ENCODE data around the gene KRTAP10-4. TPM values are rescaled to one million over a fixed set of nuclear protein-coding genes. Genes with fewer than 3 reads are reported as not detected.
"Not testable (repeated sequence)": the region's sequence is repeated elsewhere in the genome, so short reads cannot be mapped to it uniquely, and the experiment has no call there.

Gene KRTAP10-4
- polyA plus RNA-seq (2012; rRNA removed) = not detected in 2 replicates
- not detected in 2 replicates for polyA plus RNA-seq (2012; cell fraction: cytosol; rRNA removed)
- not detected in 2 replicates for polyA plus RNA-seq (2012; cell fraction: nucleus; rRNA removed)

GRCh38 chr21:44573630-44574456, at the start of gene KRTAP10-4:
Gene KRTAP10-4 (plus strand): TSS chr21:44573729. CDS start chr21:44573759, 30 bp downstream.
- H3K9me3 ChIP-seq; H3K4me3 ChIP-seq (ENCODE audit: low read depth in 2 of 2, low read length in 1 of 2); H3K27ac ChIP-seq (ENCODE audit: low read depth in 2 of 2, low read length in 1 of 2); H3K9ac ChIP-seq; H3F3A ChIP-seq (replicated peaks; ENCODE audit: insufficient read depth); H2AFZ ChIP-seq (ENCODE audit: low read depth); H3K36me3 ChIP-seq (replicated peaks in 1 of 2; ENCODE audit: control insufficient read depth in 1 of 2, insufficient read depth in 2 of 2, low read length in 1 of 2); POLR2A ChIA-PET; H3K4me2 ChIP-seq; H3K9me2 ChIP-seq; H4K20me1 ChIP-seq (ENCODE audit: insufficient read depth); H3K4me1 ChIP-seq (ENCODE audit: control insufficient read depth in 1 of 2, insufficient read depth in 2 of 2, low read depth in 1 of 2, low read length in 1 of 2); H3K79me2 ChIP-seq (ENCODE audit: insufficient read depth); DNase-seq: not testable (repeated sequence)
- 10% methylated on average over 13 of the region's 25 CpGs for WGBS (ENCODE audit: low lambda C conversion rate)
- CTCF ChIA-PET = interaction anchor here (0.7 kb wide), 1 partner anchor 220 kb away, joined by 3 read pairs; no protein-coding TSS in a partner anchor
- peaks cover 59% of the 10 kb centered on the region for H3K27me3 ChIP-seq (ENCODE audit: insufficient read depth)

GRCh38 chr21:44524414-44525371, 48.8 kb upstream of the KRTAP10-4 start:
- H3K9me2 ChIP-seq = no peaks in the 10 kb centered on the region
- H3F3A ChIP-seq (replicated peaks; ENCODE audit: insufficient read depth) = no peaks in the 10 kb centered on the region
- no peaks in the 10 kb centered on the region for H3K9me3 ChIP-seq
- H4K20me1 ChIP-seq (ENCODE audit: insufficient read depth) = no peaks in the 10 kb centered on the region
- no peaks in the 10 kb centered on the region for H3K79me2 ChIP-seq (ENCODE audit: insufficient read depth)
- WGBS (ENCODE audit: low lambda C conversion rate) = 51% methylated on average over 2 of the region's 2 CpGs
- H3K4me2 ChIP-seq = no peak overlapping the region
- no peak overlapping the region for H2AFZ ChIP-seq (ENCODE audit: low read depth)
- no peaks in the 10 kb centered on the region for H3K27me3 ChIP-seq (ENCODE audit: insufficient read depth)
- H3K4me1 ChIP-seq (ENCODE audit: control insufficient read depth in 1 of 2, insufficient read depth in 2 of 2, low read depth in 1 of 2, low read length in 1 of 2) = no peaks in the 10 kb centered on the region; a peak in 1 of 4 replicates
- no peaks in the 10 kb centered on the region for H3K36me3 ChIP-seq (replicated peaks in 1 of 2; ENCODE audit: control insufficient read depth in 1 of 2, insufficient read depth in 2 of 2, low read length in 1 of 2)
- H3K4me3 ChIP-seq (ENCODE audit: low read depth in 2 of 2, low read length in 1 of 2) = no peak overlapping the region
- H3K9ac ChIP-seq = no peak overlapping the region
- no peak for DNase-seq
- ChIA-PET CTCF (no interaction called here), POLR2A (no interaction called here)
- no peak overlapping the region for H3K27ac ChIP-seq (ENCODE audit: low read depth in 2 of 2, low read length in 1 of 2)
- TF ChIP-seq NRF1 (IDR thresholded peaks at IDR 0.05; ENCODE audit: low read depth, low read length) (no peak), FOXM1 (IDR thresholded peaks at IDR 0.05; ENCODE audit: low read depth) (no peak), USF2 (IDR thresholded peaks at IDR 0.05; ENCODE audit: borderline replicate concordance, low read depth, low read length) (no peak), MEF2A (IDR thresholded peaks at IDR 0.05; ENCODE audit: borderline replicate concordance, low read depth) (no peak), GABPA (IDR thresholded peaks at IDR 0.05; ENCODE audit: low read depth) (no peak), TEAD4 (IDR thresholded peaks at IDR 0.05; ENCODE audit: borderline replicate concordance, insufficient read depth) (no peak), TAF1 (IDR thresholded peaks at IDR 0.05; ENCODE audit: borderline replicate concordance, low read depth, low read length) (no peak), RXRA (IDR thresholded peaks at IDR 0.05; ENCODE audit: borderline replicate concordance, low read depth) (no peak), RCOR1 (IDR thresholded peaks at IDR 0.05; ENCODE audit: low read length) (no peak), RFX5 (IDR thresholded peaks at IDR 0.05; ENCODE audit: low read length) (no peak), PBX3 (IDR thresholded peaks at IDR 0.05) (no peak), EZH2phosphoT487 (IDR thresholded peaks at IDR 0.05; ENCODE audit: borderline replicate concordance, low read depth) (no peak), FOSL2 (IDR thresholded peaks at IDR 0.05; ENCODE audit: borderline replicate concordance, low read depth) (no peak), ELF1 (IDR thresholded peaks at IDR 0.05) (no peak), REST (IDR thresholded peaks at IDR 0.05; ENCODE audit: low read depth, low read length) (no peak), POLR2AphosphoS5 (IDR thresholded peaks at IDR 0.05; ENCODE audit: low read depth, low read length) (no peak), SMC3 (IDR thresholded peaks at IDR 0.05; ENCODE audit: low read depth, low read length) (no peak)
